CD4-positive, alpha-beta T cell (primary cell): ENCODE data around the gene REC114. TPM values are rescaled to one million over a fixed set of nuclear protein-coding genes. Genes with fewer than 3 reads are reported as not detected.

Source experiments
- ATAC-seq: fragments of 200-7000 bp; cut with Tn5 transposase; one replicate; pipeline ENCODE4 v1.10.0; 2022; ENCODE audit warnings: mild to moderate bottlenecking; ENCODE audit not compliant: poor library complexity
- CTCF ChIA-PET: fragments of 350-600 bp; sonication (Branson Sonifier 250); formaldehyde crosslinking; loops from one replicate; lab custom pipeline; 2021; ENCODE audit warnings: antibody characterized with exemption, inconsistent platforms; lab: Charles Lee
- POLR2A ChIA-PET: fragments of 350-600 bp; sonication (Branson Sonifier 250); formaldehyde crosslinking; loops from one replicate; lab custom pipeline; 2021; ENCODE audit warnings: antibody characterized with exemption, inconsistent platforms; lab: Charles Lee
- DNase-seq, 14 experiments: peaks; one replicate each; pipeline ENCODE4 v3.0.0-alpha.2; 2013 to 2020; ENCODE audit warnings: mixed read lengths in 2 of 14
- H3K27ac ChIP-seq, 2 donors: one replicate each; pipeline versions ENCODE4 v1.5.1 to v1.7.0; 2013; ENCODE audit warnings: low read length in 2 of 2, low read depth in 1 of 2, mild to moderate bottlenecking in 1 of 2
- H3K27me3 ChIP-seq, 2 experiments: 1 replicate in 1 of 2; 2 replicates in 1 of 2; pipeline versions ENCODE4 v1.6.1 to v1.7.0; 2013; ENCODE audit warnings: low read length in 2 of 2, control low read depth in 1 of 2, mild to moderate bottlenecking in 1 of 2, moderate library complexity in 1 of 2; ENCODE audit not compliant: insufficient read depth in 2 of 2, control insufficient read depth in 1 of 2
- H3K36me3 ChIP-seq: one replicate; pipeline ENCODE4 v1.6.1; 2013; ENCODE audit warnings: low read length, control low read depth; ENCODE audit not compliant: insufficient read depth
- H3K4me1 ChIP-seq: one replicate; pipeline ENCODE4 v1.6.1; 2013; ENCODE audit warnings: low read length, control low read depth; ENCODE audit not compliant: insufficient read depth
- H3K4me3 ChIP-seq: one replicate; pipeline ENCODE4 v1.5.1; 2013; ENCODE audit warnings: mild to moderate bottlenecking, low read length, moderate library complexity
- H3K9me3 ChIP-seq, 2 experiments: 1 replicate in 1 of 2; 2 replicates in 1 of 2; pipeline versions ENCODE4 v1.6.1 to v1.7.0; 2013; ENCODE audit warnings: low read length in 2 of 2, mild to moderate bottlenecking in 2 of 2, control low read depth in 1 of 2, moderate library complexity in 1 of 2; ENCODE audit not compliant: control insufficient read depth in 1 of 2, insufficient read depth in 1 of 2
- H3K27ac Mint-ChIP-seq: one replicate; pipeline ENCODE4 v1.8.0; 2020; ENCODE audit warnings: mixed read lengths
- H3K27me3 Mint-ChIP-seq: one replicate; pipeline ENCODE4 v1.8.0; 2021; ENCODE audit warnings: mixed read lengths
- H3K36me3 Mint-ChIP-seq: one replicate; pipeline ENCODE4 v1.8.0; 2021; ENCODE audit warnings: low read depth, mixed read lengths
- H3K4me1 Mint-ChIP-seq: one replicate; pipeline ENCODE4 v1.8.0; 2021; ENCODE audit warnings: low read depth, mixed read lengths
- H3K4me3 Mint-ChIP-seq: one replicate; pipeline ENCODE4 v1.8.0; 2020; ENCODE audit warnings: mild to moderate bottlenecking, mixed read lengths
- H3K9me3 Mint-ChIP-seq: one replicate; pipeline ENCODE4 v1.8.0; 2020; ENCODE audit warnings: mixed read lengths
- intact Hi-C, 2 experiments: fragments of 100-400 bp; cut with DNase I in 1 of 2; cut with micrococcal nuclease in 1 of 2; formaldehyde crosslinking; loops; one replicate each; pipeline versions ENCODE4 v1.15.1 to v1.9.0; 2023 to 2025; cut with DNase I, micrococcal nuclease
- total RNA-seq, 174 experiments: library from RNA in 2 of 174; stranded (reverse) in 2 of 174; gene quantifications; one replicate each; pipeline ENCODE4 v1.2.3 and lab custom pipeline; 2021 to 2026
- TF ChIP-seq, protein P1 (sequence below): fragments of 200-600 bp; IDR thresholded peaks from one replicate; pipeline ENCODE4 v1.8.0; 2022; ENCODE audit warnings: antibody characterized with exemption, mild to moderate bottlenecking

REC114 gene
- total RNA-seq, 2 experiments from 2014 or later: not detected

DNA sequence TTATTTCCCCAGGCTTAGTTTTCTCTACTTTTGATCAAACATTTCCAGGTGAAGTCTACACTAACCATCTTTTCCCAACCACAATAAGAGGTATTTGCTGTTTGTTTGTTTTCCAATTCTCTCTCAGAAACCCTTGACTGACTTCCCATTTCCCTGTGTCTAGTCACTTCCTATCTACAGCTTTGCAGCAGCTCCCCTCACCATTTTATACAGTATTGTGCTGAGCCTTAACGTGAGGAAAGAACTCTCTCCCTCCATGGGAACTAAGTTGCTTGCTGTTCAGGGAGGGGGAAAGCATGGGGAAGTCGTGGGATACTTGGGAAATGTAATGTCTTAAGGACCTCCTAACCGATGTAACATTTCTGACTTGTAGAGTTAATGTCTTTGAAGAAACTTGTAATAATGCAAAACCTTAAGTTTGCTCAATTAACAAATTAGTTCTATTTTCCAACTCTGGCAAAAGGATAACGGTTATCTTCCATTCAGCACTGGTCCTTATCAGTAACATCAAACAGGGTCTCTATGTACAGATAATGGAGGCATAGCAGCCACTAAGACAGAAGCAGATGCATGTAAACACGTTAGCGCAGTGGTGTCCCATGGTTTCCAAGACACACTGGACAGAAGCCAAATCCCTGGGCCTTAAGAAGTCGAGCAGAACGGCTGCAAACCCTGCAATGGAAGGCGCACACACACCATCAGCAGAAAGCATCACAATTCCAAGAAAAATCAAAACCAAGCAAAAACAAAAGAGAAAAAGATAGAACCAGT, 150.5 kb downstream of the REC114 start:
- POLR2A ChIA-PET: no interaction called here
- no peaks in the 10 kb centered on the region for H3K27me3 ChIP-seq
- peaks cover 52% of the 10 kb centered on the region for H3K36me3 Mint-ChIP-seq
- H3K4me1 Mint-ChIP-seq: peaks cover 43% of the 10 kb centered on the region
- H3K27ac ChIP-seq: no peak overlapping the region
- CTCF ChIA-PET: interaction anchor here (1.1 kb wide), 1 partner anchor 43 kb away, joined by 3 read pairs; no protein-coding TSS in a partner anchor
- intact Hi-C loops: no loop called here
- TF ChIP-seq, protein P1, sequence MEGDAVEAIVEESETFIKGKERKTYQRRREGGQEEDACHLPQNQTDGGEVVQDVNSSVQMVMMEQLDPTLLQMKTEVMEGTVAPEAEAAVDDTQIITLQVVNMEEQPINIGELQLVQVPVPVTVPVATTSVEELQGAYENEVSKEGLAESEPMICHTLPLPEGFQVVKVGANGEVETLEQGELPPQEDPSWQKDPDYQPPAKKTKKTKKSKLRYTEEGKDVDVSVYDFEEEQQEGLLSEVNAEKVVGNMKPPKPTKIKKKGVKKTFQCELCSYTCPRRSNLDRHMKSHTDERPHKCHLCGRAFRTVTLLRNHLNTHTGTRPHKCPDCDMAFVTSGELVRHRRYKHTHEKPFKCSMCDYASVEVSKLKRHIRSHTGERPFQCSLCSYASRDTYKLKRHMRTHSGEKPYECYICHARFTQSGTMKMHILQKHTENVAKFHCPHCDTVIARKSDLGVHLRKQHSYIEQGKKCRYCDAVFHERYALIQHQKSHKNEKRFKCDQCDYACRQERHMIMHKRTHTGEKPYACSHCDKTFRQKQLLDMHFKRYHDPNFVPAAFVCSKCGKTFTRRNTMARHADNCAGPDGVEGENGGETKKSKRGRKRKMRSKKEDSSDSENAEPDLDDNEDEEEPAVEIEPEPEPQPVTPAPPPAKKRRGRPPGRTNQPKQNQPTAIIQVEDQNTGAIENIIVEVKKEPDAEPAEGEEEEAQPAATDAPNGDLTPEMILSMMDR: no peak
- DNase-seq: no peak
- no peaks in the 10 kb centered on the region for H3K9me3 Mint-ChIP-seq
- H3K4me3 Mint-ChIP-seq: no peak overlapping the region
- H3K27me3 Mint-ChIP-seq: no peaks in the 10 kb centered on the region
- H3K36me3 ChIP-seq: peaks cover 32% of the 10 kb centered on the region
- no peak overlapping the region for H3K4me3 ChIP-seq
- no peak for ATAC-seq
- no peak overlapping the region for H3K27ac Mint-ChIP-seq
- H3K4me1 ChIP-seq: peaks cover 2% of the 10 kb centered on the region
- no peaks in the 10 kb centered on the region for H3K9me3 ChIP-seq

DNA sequence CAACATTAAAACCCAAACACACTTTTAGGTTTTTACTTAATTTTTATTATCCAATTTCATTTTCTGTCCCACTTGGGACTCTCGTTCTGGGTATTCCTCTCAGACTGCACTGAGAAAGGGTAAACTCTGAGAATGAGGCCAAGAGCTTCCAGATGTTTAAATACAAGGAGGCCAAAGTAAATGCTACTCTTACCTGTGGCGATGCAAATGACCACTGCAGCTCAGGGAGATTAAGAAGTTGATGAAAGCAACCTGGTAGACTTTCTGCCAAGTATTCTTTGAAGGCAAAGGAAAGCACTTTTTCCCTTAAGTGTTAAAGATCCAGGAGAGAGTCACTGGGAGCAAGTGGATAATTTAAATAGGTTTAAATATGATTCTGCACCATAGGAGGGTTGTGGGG, 151.1 kb downstream of the REC114 start:
- TF ChIP-seq, protein P1: no peak
- H3K9me3 ChIP-seq: no peaks in the 10 kb centered on the region
- no peak overlapping the region for H3K27ac ChIP-seq
- peaks cover 3% of the 10 kb centered on the region for H3K4me1 ChIP-seq
- CTCF ChIA-PET: no interaction called here
- ATAC-seq: no peak
- POLR2A ChIA-PET: no interaction called here
- intact Hi-C loops: no loop called here
- Mint-ChIP-seq H3K27me3 (no peaks in the 10 kb centered on the region), H3K4me1 (peaks cover 49% of the 10 kb centered on the region), H3K4me3 (no peak overlapping the region), H3K9me3 (no peaks in the 10 kb centered on the region), H3K36me3 (peaks cover 48% of the 10 kb centered on the region), H3K27ac (no peak overlapping the region)
- no peaks in the 10 kb centered on the region for H3K27me3 ChIP-seq
- no peak overlapping the region for H3K4me3 ChIP-seq
- no peak for DNase-seq
- peaks cover 27% of the 10 kb centered on the region for H3K36me3 ChIP-seq

DNA sequence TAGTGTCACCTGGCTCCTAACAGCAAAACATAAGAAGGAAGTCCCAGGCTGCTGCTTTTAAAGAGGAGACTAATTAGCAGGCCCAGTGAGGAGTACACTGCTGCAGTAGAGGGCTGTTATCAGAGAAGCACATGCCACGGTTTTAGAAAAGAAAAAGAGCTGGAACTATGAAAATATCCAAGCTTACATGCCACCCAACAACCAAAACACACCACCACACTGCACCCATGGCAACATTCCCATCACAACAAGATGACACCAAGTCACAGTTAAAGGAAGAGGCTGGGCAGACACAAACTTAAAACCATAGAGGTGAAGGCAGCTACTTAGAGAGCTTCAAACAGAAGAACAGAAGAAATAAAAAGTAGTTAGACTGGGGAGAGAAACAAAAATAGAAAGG, 153.2 kb downstream of the REC114 start:
- DNase-seq (no peak), ATAC-seq (no peak)
- Histone ChIP-seq H3K27ac (no peak overlapping the region), H3K4me3 (no peak overlapping the region), H3K4me1 (peaks cover 3% of the 10 kb centered on the region), H3K27me3 (no peaks in the 10 kb centered on the region), H3K9me3 (no peaks in the 10 kb centered on the region), H3K36me3 (peaks cover 11% of the 10 kb centered on the region)
- no peak overlapping the region for H3K4me3 Mint-ChIP-seq
- H3K36me3 Mint-ChIP-seq: peaks cover 30% of the 10 kb centered on the region
- H3K27ac Mint-ChIP-seq: no peak overlapping the region
- intact Hi-C loops: no loop called here
- ChIA-PET POLR2A (no interaction called here), CTCF (no interaction called here)
- peaks cover 54% of the 10 kb centered on the region for H3K4me1 Mint-ChIP-seq
- H3K9me3 Mint-ChIP-seq: no peaks in the 10 kb centered on the region
- TF ChIP-seq, protein P1: no peak
- H3K27me3 Mint-ChIP-seq: no peaks in the 10 kb centered on the region
